GM19238 (cell line): ENCODE results near the gene ASB8.

ENCODE experiments used
- DNase-seq: peaks from one replicate; pipeline ENCODE4 v3.0.0; 2011; ENCODE audit warnings: low spot score; ENCODE audit not compliant: insufficient read length

ASB8 gene

DNA sequence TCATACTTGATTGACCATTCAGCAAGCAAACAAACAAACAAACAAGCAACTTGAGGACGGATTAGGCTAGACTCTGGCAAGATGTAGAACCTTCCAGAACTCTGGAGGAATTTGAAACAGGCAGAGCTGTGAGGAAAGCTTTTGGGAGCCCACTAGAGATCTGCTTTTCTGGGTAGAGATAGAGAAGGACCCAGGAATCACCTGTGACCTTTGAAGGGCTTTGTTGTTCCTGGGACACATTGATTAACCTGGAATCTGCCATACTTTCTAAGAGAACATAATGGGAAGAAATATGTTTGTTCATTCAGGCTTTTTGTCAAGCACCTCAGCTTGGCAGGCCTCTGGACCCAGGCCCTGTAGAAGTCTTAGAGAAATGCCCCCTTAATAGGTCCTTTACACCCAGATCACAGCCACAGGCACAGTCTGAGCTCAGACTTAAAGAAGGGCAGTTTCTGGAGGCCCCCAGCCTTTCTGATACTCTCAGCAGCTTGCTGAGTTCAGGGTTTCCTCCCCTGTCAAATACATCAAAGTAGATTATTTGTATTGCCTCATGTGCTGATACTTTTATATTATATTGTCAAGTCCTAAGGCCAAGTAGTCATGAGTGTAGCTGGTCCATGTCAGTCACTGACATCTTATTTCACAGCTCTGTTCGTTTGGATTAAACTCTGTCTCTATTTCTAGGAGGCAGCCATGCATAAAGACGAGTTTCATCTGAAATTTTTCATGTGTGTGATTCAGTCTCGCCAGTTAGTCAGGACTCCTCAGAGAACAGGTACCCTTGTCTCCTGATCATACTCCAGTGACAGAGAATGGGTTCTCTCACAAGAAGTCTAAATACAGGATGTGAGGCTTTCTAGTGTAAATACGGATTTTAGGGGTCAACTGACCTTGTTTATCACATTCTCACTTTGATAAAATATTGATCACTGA is 50.4 kb downstream of the ASB8 start:
- no peak for DNase-seq

- DNase-seq = peak; percentile 72
Measured at GRCh38 chr12:48105867-48106680, 51.2 kb downstream of the ASB8 start, which contains the start of gene SENP1. Gene SENP1 (minus strand): TSS chr12:48106079. CDS start chr12:48101472, 4,607 bp downstream.

DNA sequence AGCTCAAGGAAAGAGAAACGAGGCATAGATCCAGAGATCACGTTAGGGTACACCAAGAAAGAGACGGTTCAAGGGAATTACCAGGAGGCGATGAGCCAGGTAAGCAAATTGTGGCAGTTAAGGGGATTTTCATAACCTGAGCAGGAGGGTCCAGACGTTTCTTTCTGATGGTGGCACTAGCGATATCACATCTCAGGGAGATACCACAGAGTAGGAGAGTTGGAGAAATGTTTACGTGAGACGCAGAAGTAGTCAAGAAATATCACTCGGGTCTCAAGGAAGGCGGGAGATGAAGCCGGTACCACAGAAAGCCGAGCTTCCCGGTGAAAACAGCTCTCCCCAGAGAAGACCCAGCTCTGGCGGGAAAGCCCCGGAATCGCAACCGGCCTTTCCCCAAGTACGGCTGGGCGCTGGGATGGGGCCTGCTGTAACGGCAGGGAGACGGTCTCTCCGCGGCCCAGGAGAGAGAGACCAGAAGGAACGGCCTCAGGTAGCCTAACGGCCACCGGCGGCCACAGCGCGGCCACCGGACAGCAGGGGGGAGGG is 51.9 kb downstream of the ASB8 start:
- DNase-seq = peak; percentile 15

GRCh38 chr12:48104531-48104930 is 52.8 kb downstream of the ASB8 start:
- DNase-seq = no peak
